H54 (cell line): Measurements from ENCODE around the gene ABCF2.

Source experiments
- DNase-seq: peaks from one replicate; pipeline ENCODE4 v3.0.0; 2011; ENCODE audit warnings: low spot score, mixed read lengths; ENCODE audit not compliant: insufficient read length
- FAIRE-seq: peaks from 3 replicates; lab custom pipeline; 2011; peaks lifted over from hg19 to GRCh38; lab: Jason Lieb, UNC
- POLR2A ChIP-seq: IDR thresholded peaks from 2 replicates; pipeline ENCODE4 v1.6.1; 2011; ENCODE audit warnings: low read depth, mild to moderate bottlenecking, low read length

ABCF2 gene

GRCh38 chr7:151195616-151196450 is 31.2 kb downstream of the ABCF2 start:
- TF ChIP-seq POLR2A: no peak
- FAIRE-seq: no peak

GRCh38 chr7:151194188-151194587 is 32.8 kb downstream of the ABCF2 start:
- no peak for FAIRE-seq
- DNase-seq: no peak
- TF ChIP-seq POLR2A: no peak

More at GRCh38 chr7:151195616-151196450, 31.2 kb downstream of the ABCF2 start:
- DNase-seq: no peak

- DNase-seq: no peak
- no peak for FAIRE-seq
- no peak for TF ChIP-seq POLR2A
Measured at GRCh38 chr7:151193203-151193978, 33.6 kb downstream of the ABCF2 start.

- DNase-seq (no peak), FAIRE-seq (no peak)
- TF ChIP-seq POLR2A: no peak
Measured at GRCh38 chr7:151192002-151192539, 34.9 kb downstream of the ABCF2 start.

GRCh38 chr7:151191544-151191943 is 35.5 kb downstream of the ABCF2 start:
- no peak for TF ChIP-seq POLR2A
- FAIRE-seq (no peak), DNase-seq (no peak)

- FAIRE-seq (no peak), DNase-seq (no peak)
- TF ChIP-seq POLR2A: no peak
Measured at GRCh38 chr7:151189038-151189437, 38.0 kb downstream of the ABCF2 start.

- DNase-seq: no peak
- FAIRE-seq: no peak
- TF ChIP-seq POLR2A: no peak
Measured at GRCh38 chr7:151188252-151188542, 38.8 kb downstream of the ABCF2 start.

GRCh38 chr7:151187409-151188251 is 39.4 kb downstream of the ABCF2 start:
- TF ChIP-seq POLR2A: no peak
- DNase-seq: no peak
- FAIRE-seq: no peak

GRCh38 chr7:151186640-151187408 is 40.2 kb downstream of the ABCF2 start, which contains the start of gene ASB10:
Gene ASB10, minus strand, starts transcription at chr7:151187250. Its CDS starts 120 bp downstream, at chr7:151187130.
- DNase-seq (no peak), FAIRE-seq (no peak)
- TF ChIP-seq POLR2A: no peak

GRCh38 chr7:151185762-151186639 is 41.0 kb downstream of the ABCF2 start:
- FAIRE-seq (no peak), DNase-seq (no peak)
- no peak for TF ChIP-seq POLR2A

- no peak for TF ChIP-seq POLR2A
- DNase-seq: no peak
Measured at GRCh38 chr7:151181011-151181431, 46.0 kb downstream of the ABCF2 start.

GRCh38 chr7:151179946-151180345 is 47.1 kb downstream of the ABCF2 start:
- no peak for FAIRE-seq

More at GRCh38 chr7:151181011-151181431, 46.0 kb downstream of the ABCF2 start:
- no peak for FAIRE-seq

More at GRCh38 chr7:151179946-151180345, 47.1 kb downstream of the ABCF2 start:
- DNase-seq: no peak
- TF ChIP-seq POLR2A: no peak
